GM21786 (cell line): Measurements from ENCODE around the gene GALNT10.

Source experiments
- ATAC-seq: cut with Tn5 transposase; IDR thresholded peaks from one replicate; pipeline ENCODE4 v1.9.1; 2021; ENCODE audit not compliant: unreplicated experiment

Gene GALNT10

DNA sequence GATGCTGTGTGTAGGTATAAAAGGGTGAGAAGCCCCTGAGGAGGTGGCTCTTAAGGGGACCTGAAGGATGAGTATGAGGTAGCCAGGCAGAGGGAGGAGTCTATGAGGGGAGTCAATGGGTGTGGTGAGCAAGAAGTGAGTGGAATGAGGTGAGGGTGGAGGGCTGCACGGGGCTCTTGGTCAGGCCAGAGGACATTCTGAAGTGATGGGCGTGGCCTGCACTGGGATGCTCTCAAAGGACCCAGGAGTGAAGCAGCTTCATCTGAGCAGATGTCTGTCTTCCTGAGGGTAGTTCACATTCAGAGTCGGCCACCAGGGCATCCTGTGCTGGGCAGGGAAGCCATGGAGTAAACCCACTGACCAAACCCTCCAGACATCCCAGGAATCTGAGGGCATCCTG, 210.1 kb downstream of the GALNT10 start:
- ATAC-seq, result no peak

DNA sequence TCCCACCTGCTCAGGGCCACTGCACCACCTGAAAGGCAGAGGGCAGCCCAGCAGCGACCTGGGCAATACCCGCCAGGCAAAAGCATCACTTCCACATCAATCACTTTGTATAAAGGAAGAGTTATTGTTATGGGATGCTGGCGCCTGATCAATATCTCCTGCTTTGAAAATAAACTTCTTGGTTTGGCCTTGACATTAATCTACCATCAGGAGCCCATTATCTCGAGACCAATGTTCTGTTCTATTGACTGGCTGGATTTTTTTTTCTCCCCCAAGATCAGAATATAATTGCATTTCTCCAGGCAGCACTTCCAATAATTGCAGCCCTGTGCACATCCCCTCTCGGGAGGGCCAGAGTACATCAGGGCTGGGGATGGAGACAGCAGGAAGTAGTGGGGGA, 210.8 kb downstream of the GALNT10 start:
- no peak for ATAC-seq

DNA sequence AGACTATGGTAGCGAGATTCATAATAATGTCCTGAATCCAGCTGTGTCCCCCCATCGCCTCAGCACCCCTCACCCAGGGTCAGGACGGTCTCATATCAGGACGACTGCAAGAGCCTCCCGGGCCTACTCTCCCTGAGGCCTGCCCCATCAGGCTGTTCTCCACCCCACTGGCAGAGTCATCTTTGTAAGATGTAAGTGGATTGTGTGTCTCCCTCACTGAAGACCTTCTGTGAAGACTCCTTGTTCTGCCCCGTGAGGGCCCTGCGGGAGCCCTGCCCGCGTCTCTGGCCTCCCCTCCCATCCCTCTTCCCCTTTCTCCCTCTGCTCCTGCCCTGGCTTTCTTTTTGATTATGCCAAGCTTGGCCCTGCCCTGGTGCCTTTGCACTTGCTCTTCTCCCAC, 211.4 kb downstream of the GALNT10 start:
- ATAC-seq, result no peak

DNA sequence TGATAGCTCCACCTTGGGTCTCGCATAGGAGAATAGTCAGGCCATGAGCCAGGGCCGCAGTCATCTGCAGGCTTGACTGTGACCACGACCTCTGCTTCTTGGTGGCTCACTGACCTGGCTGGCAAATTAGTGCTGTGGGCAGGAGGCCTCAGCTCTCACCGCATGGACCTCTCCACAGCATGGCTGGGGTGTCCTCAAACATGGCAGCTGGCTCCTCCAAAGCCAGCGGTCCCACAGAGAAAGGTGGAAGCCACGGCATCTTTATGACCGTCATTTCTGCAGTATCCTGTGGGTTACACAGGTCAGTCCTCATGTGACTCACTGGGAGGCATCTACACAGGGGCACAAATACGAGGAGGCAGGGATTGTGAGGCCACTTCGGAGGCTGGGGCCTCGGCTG, 212.1 kb downstream of the GALNT10 start:
- no peak for ATAC-seq

DNA sequence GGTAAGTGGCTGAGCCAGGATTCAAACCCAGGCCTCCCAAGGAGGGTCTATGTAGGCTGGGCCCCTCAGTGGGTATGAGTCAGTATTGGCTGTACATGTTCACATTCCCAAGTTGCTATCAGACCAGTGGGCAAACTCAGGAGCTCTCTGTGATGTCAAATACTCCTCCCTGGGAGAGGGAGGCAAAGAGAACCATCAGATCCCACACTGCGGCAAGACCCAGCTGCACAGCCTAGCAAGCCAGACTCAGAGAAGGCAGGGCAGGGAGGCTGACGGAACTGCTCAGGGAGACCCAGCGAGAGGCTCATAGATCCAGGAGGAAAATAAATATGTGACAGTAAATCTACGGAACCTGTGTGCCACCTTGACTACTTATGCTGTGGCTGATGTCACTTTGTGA, 212.7 kb downstream of the GALNT10 start:
- ATAC-seq, result no peak

GRCh38 chr5:154403776-154404387, 213.3 kb downstream of the GALNT10 start:
- ATAC-seq, result no peak

DNA sequence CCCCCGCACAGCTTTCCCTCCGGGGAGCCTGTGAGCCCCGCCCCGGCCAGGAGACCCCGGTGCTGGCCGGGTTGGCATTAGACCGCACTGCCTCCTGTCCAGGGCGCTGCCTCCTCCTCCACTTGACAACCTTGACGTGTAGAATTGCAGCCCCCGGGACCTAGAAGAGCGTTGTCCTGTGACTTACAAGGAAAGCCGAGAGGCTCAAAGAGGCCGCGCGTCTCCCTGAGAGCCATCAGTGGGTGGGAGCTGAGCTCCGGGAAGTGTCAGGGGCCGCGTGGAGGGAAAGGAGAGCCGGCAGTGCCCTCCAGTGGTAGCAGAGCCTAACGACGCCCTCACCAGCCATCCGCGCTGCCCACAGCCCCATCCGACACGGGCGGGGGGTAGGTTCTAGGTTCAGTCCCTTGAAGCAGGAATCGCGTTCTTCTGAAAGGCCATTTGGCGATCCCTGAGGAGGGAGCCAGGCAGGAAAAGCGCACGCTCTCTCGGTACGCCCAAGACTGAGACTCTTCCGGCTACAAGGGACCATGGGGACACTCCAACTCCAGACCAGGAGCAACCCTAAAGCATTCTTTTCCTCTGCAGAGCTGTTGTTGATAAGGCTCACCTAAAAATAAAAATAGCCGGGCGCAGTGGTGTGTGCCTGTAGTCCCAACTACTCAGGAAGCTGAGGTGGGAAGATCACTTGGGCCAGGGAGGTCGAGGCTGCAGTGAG, 214.7 kb downstream of the GALNT10 start:
- peak; percentile 98 for ATAC-seq

DNA sequence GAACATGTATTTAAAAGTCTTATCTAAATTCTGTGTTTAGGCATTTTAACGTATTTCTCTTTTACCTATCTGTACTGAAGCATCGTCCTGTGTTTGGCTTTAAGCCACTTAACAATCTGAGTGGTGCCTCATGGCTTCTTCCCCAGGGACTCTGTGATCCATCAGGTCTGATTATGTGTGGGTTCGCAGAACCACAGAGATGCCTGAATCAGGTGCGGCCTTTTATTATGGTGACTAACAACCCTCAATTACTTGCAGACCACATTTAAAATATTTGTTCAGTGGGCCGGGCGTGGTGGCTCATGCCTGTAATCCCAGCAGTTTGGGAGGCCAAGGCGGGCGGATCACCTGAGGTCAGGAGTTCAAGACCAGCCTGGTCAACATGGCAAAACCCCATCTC, 215.7 kb downstream of the GALNT10 start:
- no peak for ATAC-seq

- ATAC-seq, result no peak
These were observed 216.3 kb downstream of the GALNT10 start for GRCh38 chr5:154406826-154407225.

DNA sequence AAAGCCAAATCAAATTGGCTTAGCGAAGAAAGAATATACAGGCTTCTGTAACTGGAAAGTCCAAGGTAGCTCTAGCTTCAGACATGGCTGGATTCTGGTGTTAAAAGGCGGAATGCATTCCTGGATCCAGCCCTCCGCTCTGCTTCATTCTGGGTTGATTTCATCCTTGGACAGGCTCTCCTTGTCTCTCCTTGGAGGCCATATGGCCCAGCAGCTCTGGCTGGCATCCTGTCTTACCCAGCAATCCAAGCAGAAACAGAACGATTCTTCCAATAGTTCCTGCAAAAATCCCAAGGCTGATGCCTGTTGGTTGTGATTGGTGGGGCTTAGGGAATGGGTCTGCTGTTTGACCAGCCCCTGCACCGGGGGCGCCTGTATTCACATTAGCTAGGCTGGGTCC, 218.3 kb downstream of the GALNT10 start:
- no peak for ATAC-seq

- no peak for ATAC-seq
These were observed 218.8 kb downstream of the GALNT10 start for GRCh38 chr5:154409230-154409840.

DNA sequence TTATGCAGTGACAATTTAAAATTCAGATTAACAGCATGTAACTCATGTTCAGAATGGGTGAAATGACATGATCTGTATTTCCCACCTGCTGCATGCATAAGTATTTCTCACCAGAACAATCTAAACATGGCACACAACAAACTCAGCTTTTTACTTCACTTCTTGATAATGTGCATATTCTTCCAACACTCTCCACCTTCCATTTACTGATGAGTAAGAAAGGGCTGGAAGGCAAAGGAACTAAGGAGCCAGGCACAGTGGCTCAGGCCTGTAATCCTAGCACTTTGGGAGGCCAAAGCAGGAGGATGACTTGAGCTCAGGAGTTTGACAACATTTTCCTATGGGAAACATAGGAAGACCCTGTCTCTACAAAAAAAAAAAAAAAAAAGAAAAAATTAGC, 219.5 kb downstream of the GALNT10 start:
- ATAC-seq, result no peak

GRCh38 chr5:154410786-154411185, 220.3 kb downstream of the GALNT10 start:
- no peak for ATAC-seq

GRCh38 chr5:154411338-154411737, 220.8 kb downstream of the GALNT10 start:
- no peak for ATAC-seq

- no peak for ATAC-seq
These were observed 221.8 kb downstream of the GALNT10 start for GRCh38 chr5:154412316-154412715.

GRCh38 chr5:154412925-154413324, 222.4 kb downstream of the GALNT10 start:
- no peak for ATAC-seq

GRCh38 chr5:154415114-154415513, 224.6 kb downstream of the GALNT10 start:
- no peak for ATAC-seq

DNA sequence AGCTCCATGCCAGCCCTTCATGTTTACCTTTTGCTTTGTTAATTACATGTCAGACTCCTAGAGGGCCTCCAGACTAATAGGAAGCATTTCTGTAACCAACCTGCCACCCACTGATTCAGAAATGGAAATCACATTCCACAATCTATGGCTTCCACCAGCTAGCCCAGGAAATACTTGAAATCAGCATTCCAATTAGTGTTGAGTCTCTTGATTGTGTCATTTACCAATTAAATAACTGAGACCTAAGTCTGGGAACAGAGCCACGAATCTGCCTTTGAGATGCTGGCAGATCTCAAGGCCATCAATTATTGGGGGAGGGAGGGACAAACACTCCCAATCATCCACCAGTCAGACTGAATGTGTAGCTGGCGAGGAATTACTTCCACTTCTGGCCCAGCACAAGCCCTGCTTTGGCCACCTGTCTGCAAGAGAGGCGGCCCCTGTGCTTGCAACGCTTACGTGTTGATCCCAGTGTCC, 227.8 kb downstream of the GALNT10 start:
- ATAC-seq, result no peak

GRCh38 chr5:154419236-154419635, 228.7 kb downstream of the GALNT10 start:
- no peak for ATAC-seq

DNA sequence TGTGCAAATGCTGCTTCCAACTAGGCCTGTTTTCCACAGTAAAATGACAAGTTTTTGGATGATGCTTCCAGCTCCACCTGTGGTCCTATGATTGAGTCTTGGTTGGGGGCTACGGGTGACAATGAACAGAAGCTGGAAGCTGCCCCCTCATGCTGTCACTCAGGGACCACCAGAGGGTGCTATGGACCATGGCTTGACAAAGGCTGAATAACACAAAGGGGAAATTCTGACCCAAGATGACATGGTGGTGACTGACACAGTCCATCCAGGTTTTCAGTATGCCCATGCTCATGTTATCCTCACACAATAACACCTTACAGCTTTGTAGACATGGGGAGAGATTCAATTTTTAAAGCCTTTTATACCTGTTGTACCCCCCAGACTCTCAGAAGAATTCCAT, 231.3 kb downstream of the GALNT10 start:
- ATAC-seq, result no peak

DNA sequence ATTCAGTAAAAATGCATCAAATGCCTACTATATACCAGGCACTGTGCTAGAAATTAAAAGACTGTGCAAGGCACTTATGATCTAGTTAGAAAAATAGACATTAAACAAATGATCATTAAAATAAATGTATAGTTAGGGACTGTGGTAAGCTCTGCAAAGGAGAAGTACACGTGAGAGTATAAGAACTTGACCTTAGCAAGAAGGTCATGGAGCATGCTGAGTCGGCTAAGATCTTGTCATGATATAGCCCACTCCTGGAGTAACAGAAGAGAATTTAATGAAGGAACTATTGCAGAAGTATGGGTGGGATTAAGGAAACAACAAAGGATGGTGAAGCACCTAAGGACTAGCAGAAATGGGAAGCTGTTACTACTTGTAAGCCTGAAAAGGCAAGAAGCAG, 231.8 kb downstream of the GALNT10 start:
- ATAC-seq, result no peak

DNA sequence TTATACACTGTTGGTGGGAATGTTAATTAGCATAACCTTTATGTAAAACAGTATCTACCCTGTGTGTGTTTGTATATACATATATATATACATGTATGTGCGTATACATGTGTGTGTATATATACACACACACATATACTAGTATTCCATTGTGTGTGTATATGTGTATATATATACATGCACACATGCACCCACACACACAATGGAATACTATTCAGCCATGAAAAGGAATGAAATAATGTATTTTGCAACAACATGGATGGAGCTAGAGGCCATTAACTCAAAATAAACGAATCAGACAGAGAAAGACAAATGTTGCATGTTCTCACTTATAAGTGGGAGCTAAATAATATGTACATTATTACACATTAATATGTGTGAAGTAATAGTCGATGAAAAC, 237.7 kb downstream of the GALNT10 start:
- ATAC-seq, result no peak
